Transverse colon (tissue), 4 donors: ENCODE measurements around the gene DMRTC2. TPM values are rescaled to one million over a fixed set of nuclear protein-coding genes. Genes with fewer than 3 reads are reported as not detected.

Source experiments
- DNase-seq: peaks from one replicate; pipeline ENCODE4 v3.0.0-alpha.2; 2019
- H3K27ac ChIP-seq, 4 donors: fragments of 200-600 bp; sonication (generic); 2 replicates each; pipeline ENCODE4 v1.5.1; 2016 to 2018; ENCODE audit warnings: inconsistent platforms in 4 of 4
- H3K27me3 ChIP-seq: fragments of 200-600 bp; sonication (generic); 2 replicates; pipeline ENCODE4 v1.5.1; 2017; ENCODE audit warnings: inconsistent platforms
- H3K36me3 ChIP-seq, 4 donors: fragments of 200-600 bp; sonication (generic); 2 replicates each; pipeline ENCODE4 v1.5.1; 2017 to 2019; ENCODE audit warnings: inconsistent platforms in 4 of 4
- H3K4me1 ChIP-seq, 4 donors: fragments of 200-600 bp; sonication (generic); 2 replicates each; pipeline ENCODE4 v1.5.1; 2017 to 2020; ENCODE audit warnings: inconsistent platforms in 4 of 4
- H3K4me3 ChIP-seq, 4 donors: fragments of 200-600 bp; sonication (generic); 1 replicate in 1 of 4; 2 replicates in 3 of 4; pipeline versions ENCODE4 v1.5.1 to v1.6.1; 2017 to 2019; ENCODE audit warnings: inconsistent platforms in 4 of 4
- H3K9me3 ChIP-seq, 2 donors: fragments of 200-600 bp; sonication (generic); 2 replicates each; pipeline ENCODE4 v1.5.1; 2017 to 2019; ENCODE audit warnings: inconsistent platforms in 2 of 2
- CTCF ChIP-seq, 5 experiments: fragments of 200-600 bp in 3 of 5; fragments of 450-650 bp in 2 of 5; sonication (generic) in 3 of 5; IDR thresholded peaks; 1 replicate in 2 of 5; 2 replicates in 3 of 5; pipeline ENCODE4 v1.5.1; 2016 to 2017; ENCODE audit warnings: antibody characterized with exemption in 5 of 5, inconsistent platforms in 3 of 5, mild to moderate bottlenecking in 2 of 5, moderate library complexity in 1 of 5
- EP300 ChIP-seq: sonication (generic); formaldehyde crosslinking; IDR thresholded peaks from one replicate; pipeline ENCODE4 v1.6.1; 2017; ENCODE audit warnings: antibody characterized with exemption, low read depth
- POLR2A ChIP-seq: fragments of 450-650 bp; IDR thresholded peaks from one replicate; pipeline ENCODE4 v1.6.1; 2016; ENCODE audit warnings: antibody characterized with exemption, mild to moderate bottlenecking, moderate library complexity
- POLR2AphosphoS5 ChIP-seq, 3 donors: sonication (generic); formaldehyde crosslinking; IDR thresholded peaks; one replicate each; pipeline ENCODE4 v1.6.1; 2016; ENCODE audit warnings: antibody characterized with exemption in 3 of 3
- WGBS, 2 donors: methylation state at CpG; one replicate each; pipeline ENCODE4 v1.1.5; 2018; ENCODE audit warnings: low coverage in 1 of 2; 5-methylcytosine and 5-hydroxymethylcytosine counted together
- in situ Hi-C, 4 donors: fragments of 200-750 bp; cut with MboI; loops; one replicate each; pipeline versions ENCODE4 v1.15.0 to v1.15.1; 2017; ENCODE audit warnings: low sequenced_read_pairs in 3 of 4, low pct_ligation_motif_present in 1 of 4, low pct_unique_long_range_greater_than_20kb in 1 of 4
- intact Hi-C: fragments of 100-400 bp; cut with DNase I; formaldehyde crosslinking; loops from one replicate; pipeline ENCODE4 v1.15.1; 2023; ENCODE audit warnings: low total_unique reads
- total RNA-seq, 4 donors: library from RNA; depleted of rRNA; stranded (reverse); fragments of >200 nt; gene quantifications; one replicate each; pipeline ENCODE4 v1.1.0, GENCODE V29; 2016

The DMRTC2 gene
- total RNA-seq, 4 donors from 2014 or later: not detected

GRCh38 chr19:41882568-41883462 is 38.0 kb downstream of the DMRTC2 start, which contains the start of gene ARHGEF1:
Gene ARHGEF1, plus strand, starts transcription at chr19:41883184. Its CDS starts 4,899 bp downstream, at chr19:41888083.
- TF ChIP-seq CTCF (IDR thresholded peaks at IDR 0.05): no peak
- peak in 2 of 3 donors; percentile 36 to 66 for TF ChIP-seq POLR2AphosphoS5 (IDR thresholded peaks at IDR 0.05)
- TF ChIP-seq POLR2A: peak; percentile 54
- peaks cover 23 to 43% (median 37%) of the 10 kb centered on the region in 4 donors for H3K4me1 ChIP-seq
- in situ Hi-C loops: no loop called here
- 2 to 15% methylated on average over 6 to 46 of the region's 80 CpGs for WGBS, 2 donors
- DNase-seq: peak; percentile 75
- H3K27me3 ChIP-seq: no peaks in the 10 kb centered on the region
- peak within 1 kb of the TSS; percentile 82 to 91 (median 87) for H3K27ac ChIP-seq
- no peaks in the 10 kb centered on the region for H3K9me3 ChIP-seq
- peak within 1 kb of the TSS; percentile 46 to 99 (median 79) for H3K4me3 ChIP-seq
- H3K36me3 ChIP-seq: no peaks in the 10 kb centered on the region
- intact Hi-C loops: no loop called here

GRCh38 chr19:41883463-41883820 is 38.6 kb downstream of the DMRTC2 start:
- Histone ChIP-seq H3K27me3 (no peaks in the 10 kb centered on the region), H3K4me1 (peaks cover 23 to 45% (median 38%) of the 10 kb centered on the region in 4 donors), H3K36me3 (no peaks in the 10 kb centered on the region), H3K9me3 (no peaks in the 10 kb centered on the region), H3K4me3 (peak overlapping the region; percentile 46 to 99 (median 79)), H3K27ac (peak overlapping the region; percentile 82 to 91 (median 87))
- intact Hi-C loops: no loop called here
- 0 to 2% methylated on average over 11 to 16 of the region's 23 CpGs for WGBS, 2 donors
- DNase-seq: no peak
- TF ChIP-seq CTCF (IDR thresholded peaks at IDR 0.05): no peak
- no peak for TF ChIP-seq POLR2AphosphoS5 (IDR thresholded peaks at IDR 0.05)
- TF ChIP-seq EP300: no peak
- no peak for TF ChIP-seq POLR2A
- in situ Hi-C loops: no loop called here

GRCh38 chr19:41883821-41884733 is 39.2 kb downstream of the DMRTC2 start:
- Histone ChIP-seq H3K4me1 (peaks cover 23 to 45% (median 38%) of the 10 kb centered on the region in 4 donors), H3K27me3 (no peaks in the 10 kb centered on the region), H3K27ac (peak overlapping the region; percentile 82 to 91 (median 87)), H3K4me3 (peak overlapping the region; percentile 46 to 99 (median 79)), H3K9me3 (no peaks in the 10 kb centered on the region), H3K36me3 (peaks cover 0 to 2% (median 0%) of the 10 kb centered on the region in 4 donors)
- TF ChIP-seq CTCF (IDR thresholded peaks at IDR 0.05) (peak in 1 of 5 experiments; percentile 18), POLR2A (peak; percentile 91), POLR2AphosphoS5 (IDR thresholded peaks at IDR 0.05) (peak; percentile 85 to 94 (median 86)), EP300 (no peak)
- intact Hi-C loops: no loop called here
- WGBS, 2 donors: 0 to 10% methylated on average over 2 to 23 of the region's 66 CpGs
- DNase-seq: peak; percentile 97
- in situ Hi-C loops: no loop called here
